Left lung (tissue), 10 donors: ENCODE results near the gene ZFP36L1. TPM values are rescaled to one million over a fixed set of nuclear protein-coding genes. Genes with fewer than 3 reads are reported as not detected.
A peak's percentile ranks its signal among the peaks of the same experiment; 100 is the strongest.

ENCODE experiments used
- ATAC-seq: fragments of 200-7000 bp; cut with Tn5 transposase; one replicate; pipeline ENCODE4 v1.9.1; 2020; ENCODE audit warnings: moderate library complexity
- DNase-seq, 4 donors: peaks; one replicate each; pipeline ENCODE4 v3.0.0-alpha.2; 2013 to 2020
- H3K27ac ChIP-seq, 2 donors: fragments of 200-600 bp; sonication (generic) in 1 of 2; one replicate each; pipeline versions ENCODE4 v1.5.0 to v1.8.0; 2020 to 2021
- H3K27me3 ChIP-seq, 2 donors: fragments of 200-600 bp; sonication (generic) in 1 of 2; one replicate each; pipeline versions ENCODE4 v1.5.0 to v1.8.0; 2020 to 2021
- H3K36me3 ChIP-seq, 2 donors: fragments of 200-600 bp; sonication (generic) in 1 of 2; one replicate each; pipeline versions ENCODE4 v1.5.0 to v1.8.0; 2020 to 2021
- H3K4me1 ChIP-seq, 2 donors: fragments of 200-600 bp; one replicate each; pipeline ENCODE4 v1.8.0; 2021
- H3K4me3 ChIP-seq, 2 donors: fragments of 200-600 bp; sonication (generic) in 1 of 2; one replicate each; pipeline versions ENCODE4 v1.5.0 to v1.8.0; 2020 to 2021; ENCODE audit warnings: mild to moderate bottlenecking in 1 of 2
- H3K9me3 ChIP-seq, 2 donors: fragments of 200-600 bp; sonication (generic) in 1 of 2; one replicate each; pipeline versions ENCODE4 v1.5.0 to v1.8.0; 2020 to 2021
- CTCF ChIP-seq, 2 donors: fragments of 200-600 bp; sonication (generic) in 1 of 2; IDR thresholded peaks; one replicate each; pipeline versions ENCODE4 v1.5.0 to v1.8.0; 2021; ENCODE audit warnings: antibody characterized with exemption in 2 of 2
- intact Hi-C, 2 donors: fragments of 100-400 bp; cut with DNase I; formaldehyde crosslinking; loops; one replicate each; pipeline versions ENCODE4 v1.11.2 to v1.14.2; 2022
- polyA plus RNA-seq, 6 donors: library from polyadenylated mRNA; unstranded; fragments of 120-200 nt; gene quantifications; one replicate each; pipeline ENCODE4 v1.2.1, GENCODE V29; 2013; ENCODE audit not compliant: insufficient read length in 6 of 6
- total RNA-seq, 2 donors: library from RNA; stranded (reverse); fragmentation: NEBNext Ultra II Directional; extraction: Animal tissue kit (Norgen Biotek cat#: 25700); gene quantifications; one replicate each; pipeline ENCODE4 v1.2.1, GENCODE V29; 2021
- donor health status: DM: no; HTN: yes; CAD: no.
- donor health status: DM: no; HTN: no; CAD: no.

The ZFP36L1 gene
- total and polyA plus RNA-seq, 8 donors: 292 to 603 (median 469) TPM

- no peak overlapping the region for H3K4me3 ChIP-seq
- peak overlapping the region; percentile 14 to 75 for H3K27ac ChIP-seq
- H3K36me3 ChIP-seq: no peaks in the 10 kb centered on the region
- no peaks in the 10 kb centered on the region for H3K27me3 ChIP-seq
- ATAC-seq (no peak), DNase-seq (peak in 1 of 4 donors; percentile 28)
- TF ChIP-seq CTCF (IDR thresholded peaks at IDR 0.05): no peak
- peaks cover 14 to 49% of the 10 kb centered on the region in 2 donors for H3K4me1 ChIP-seq
- intact Hi-C loops: no loop called here
- H3K9me3 ChIP-seq: no peaks in the 10 kb centered on the region
These were observed 16.0 kb upstream of the ZFP36L1 start for GRCh38 chr14:68808696-68809480.

- Histone ChIP-seq H3K4me1 (peaks cover 14 to 42% of the 10 kb centered on the region in 2 donors), H3K9me3 (no peaks in the 10 kb centered on the region), H3K36me3 (no peaks in the 10 kb centered on the region), H3K27me3 (no peaks in the 10 kb centered on the region), H3K4me3 (no peak overlapping the region), H3K27ac (peak overlapping the region; percentile 75 to 85)
- no peak for ATAC-seq
- intact Hi-C loops: no loop called here
- TF ChIP-seq CTCF (IDR thresholded peaks at IDR 0.05): no peak
- DNase-seq: peak in 1 of 4 donors; percentile 31
These were observed 15.1 kb upstream of the ZFP36L1 start for GRCh38 chr14:68807987-68808386.

- peak in 2 of 4 donors; percentile 76 to 79 for DNase-seq
- intact Hi-C loops: no loop called here
- Histone ChIP-seq H3K4me1 (peaks cover 14 to 42% of the 10 kb centered on the region in 2 donors), H3K4me3 (no peak overlapping the region), H3K27ac (peak overlapping the region; percentile 75 to 85), H3K27me3 (no peaks in the 10 kb centered on the region), H3K36me3 (no peaks in the 10 kb centered on the region), H3K9me3 (no peaks in the 10 kb centered on the region)
- TF ChIP-seq CTCF (IDR thresholded peaks at IDR 0.05): no peak
- peak; percentile 68 for ATAC-seq
These were observed 14.3 kb upstream of the ZFP36L1 start for GRCh38 chr14:68807148-68807600.

GRCh38 chr14:68806526-68807147, 13.8 kb upstream of the ZFP36L1 start:
- peaks cover 14 to 42% of the 10 kb centered on the region in 2 donors for H3K4me1 ChIP-seq
- intact Hi-C loops: no loop called here
- TF ChIP-seq CTCF (IDR thresholded peaks at IDR 0.05): no peak

GRCh38 chr14:68805414-68805813, 12.5 kb upstream of the ZFP36L1 start:
- H3K27ac ChIP-seq: no peak overlapping the region
- intact Hi-C loops: no loop called here
- H3K9me3 ChIP-seq: peaks cover 0 to 8% of the 10 kb centered on the region in 2 donors
- no peak overlapping the region for H3K4me3 ChIP-seq
- DNase-seq (no peak), ATAC-seq (no peak)
- TF ChIP-seq CTCF (IDR thresholded peaks at IDR 0.05): no peak
- no peaks in the 10 kb centered on the region for H3K27me3 ChIP-seq
- no peaks in the 10 kb centered on the region for H3K36me3 ChIP-seq
- H3K4me1 ChIP-seq: peaks cover 14 to 41% of the 10 kb centered on the region in 2 donors

More at GRCh38 chr14:68806526-68807147, 13.8 kb upstream of the ZFP36L1 start:
- DNase-seq: peak in 1 of 4 donors; percentile 44
- Histone ChIP-seq H3K4me3 (no peak overlapping the region), H3K36me3 (no peaks in the 10 kb centered on the region), H3K27ac (peak overlapping the region; percentile 75 to 85), H3K27me3 (no peaks in the 10 kb centered on the region), H3K9me3 (peaks cover 0 to 3% of the 10 kb centered on the region in 2 donors)
- ATAC-seq: peak; percentile 76
